Prostate gland (tissue), 2 donors: ENCODE measurements around the gene GDPD4. TPM values are rescaled to one million over a fixed set of nuclear protein-coding genes. Genes with fewer than 3 reads are reported as not detected.

ENCODE experiments used
- DNase-seq: peaks from one replicate; pipeline ENCODE4 v3.0.0-alpha.2; 2019; ENCODE audit warnings: low spot score
- H3K27ac ChIP-seq, 2 donors: fragments of 200-600 bp; sonication (generic); 2 replicates each; pipeline ENCODE4 v1.5.1; 2017 to 2019
- H3K27me3 ChIP-seq: fragments of 200-600 bp; sonication (generic); replicated peaks from 2 replicates; pipeline ENCODE4 v1.5.1; 2019; ENCODE audit not compliant: insufficient read depth
- H3K36me3 ChIP-seq, 2 donors: fragments of 200-600 bp; sonication (generic); 1 replicate in 1 of 2; 2 replicates in 1 of 2; pipeline versions ENCODE4 v1.5.1 to v1.8.1; 2017 to 2019
- H3K4me1 ChIP-seq: fragments of 200-600 bp; sonication (generic); replicated peaks from 2 replicates; pipeline ENCODE4 v1.5.1; 2019
- H3K4me3 ChIP-seq, 2 donors: fragments of 200-600 bp; sonication (generic); 2 replicates each; pipeline ENCODE4 v1.5.1; 2017 to 2019
- H3K9me3 ChIP-seq: fragments of 200-600 bp; sonication (generic); 2 replicates; pipeline ENCODE4 v1.5.1; 2017
- POLR2A ChIP-seq: fragments of 450-650 bp; IDR thresholded peaks from one replicate; pipeline ENCODE4 v1.6.1; 2016; ENCODE audit warnings: antibody characterized with exemption, mild to moderate bottlenecking
- POLR2AphosphoS5 ChIP-seq: sonication (generic); formaldehyde crosslinking; IDR thresholded peaks from one replicate; pipeline ENCODE4 v1.6.1; 2017; ENCODE audit warnings: antibody characterized with exemption
- WGBS: methylation state at CpG from one replicate; pipeline ENCODE4 v1.1.5; 2018; 5-methylcytosine and 5-hydroxymethylcytosine counted together
- intact Hi-C: fragments of 100-400 bp; cut with DNase I; formaldehyde crosslinking; loops from one replicate; pipeline ENCODE4 v1.14.2; 2022
- total RNA-seq, 2 donors: library from RNA; depleted of rRNA; stranded (reverse); fragments of >200 nt; gene quantifications; one replicate each; pipeline ENCODE4 v1.1.0, GENCODE V29; 2016
- TF ChIP-seq, protein P1 (sequence below), 4 experiments: fragments of 200-600 bp in 2 of 4; fragments of 450-650 bp in 2 of 4; sonication (generic) in 2 of 4; IDR thresholded peaks; 1 replicate in 3 of 4; 2 replicates in 1 of 4; pipeline ENCODE4 v1.5.1; 2016 to 2019; ENCODE audit warnings: antibody characterized with exemption in 4 of 4, mild to moderate bottlenecking in 2 of 4, moderate library complexity in 2 of 4

Gene GDPD4
- total RNA-seq, 2 donors from 2014 or later, result 7.4 TPM; not detected in 1

- Histone ChIP-seq H3K27ac (no peak overlapping the region), H3K9me3 (no peaks in the 10 kb centered on the region), H3K36me3 (no peaks in the 10 kb centered on the region), H3K27me3 (no peaks in the 10 kb centered on the region), H3K4me3 (no peak overlapping the region), H3K4me1 (no peaks in the 10 kb centered on the region)
- DNase-seq, result no peak
- intact Hi-C loops, result no loop called here
- peak; percentile 27 for TF ChIP-seq POLR2AphosphoS5
- TF ChIP-seq, protein P1, sequence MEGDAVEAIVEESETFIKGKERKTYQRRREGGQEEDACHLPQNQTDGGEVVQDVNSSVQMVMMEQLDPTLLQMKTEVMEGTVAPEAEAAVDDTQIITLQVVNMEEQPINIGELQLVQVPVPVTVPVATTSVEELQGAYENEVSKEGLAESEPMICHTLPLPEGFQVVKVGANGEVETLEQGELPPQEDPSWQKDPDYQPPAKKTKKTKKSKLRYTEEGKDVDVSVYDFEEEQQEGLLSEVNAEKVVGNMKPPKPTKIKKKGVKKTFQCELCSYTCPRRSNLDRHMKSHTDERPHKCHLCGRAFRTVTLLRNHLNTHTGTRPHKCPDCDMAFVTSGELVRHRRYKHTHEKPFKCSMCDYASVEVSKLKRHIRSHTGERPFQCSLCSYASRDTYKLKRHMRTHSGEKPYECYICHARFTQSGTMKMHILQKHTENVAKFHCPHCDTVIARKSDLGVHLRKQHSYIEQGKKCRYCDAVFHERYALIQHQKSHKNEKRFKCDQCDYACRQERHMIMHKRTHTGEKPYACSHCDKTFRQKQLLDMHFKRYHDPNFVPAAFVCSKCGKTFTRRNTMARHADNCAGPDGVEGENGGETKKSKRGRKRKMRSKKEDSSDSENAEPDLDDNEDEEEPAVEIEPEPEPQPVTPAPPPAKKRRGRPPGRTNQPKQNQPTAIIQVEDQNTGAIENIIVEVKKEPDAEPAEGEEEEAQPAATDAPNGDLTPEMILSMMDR (IDR thresholded peaks at IDR 0.05), result no peak
Measured at GRCh38 chr11:77236901-77237300, 64.6 kb downstream of the GDPD4 start.

GRCh38 chr11:77233011-77233410 is 68.5 kb downstream of the GDPD4 start:
- 91% methylated on average over 3 of the region's 3 CpGs for whole genome bisulfite sequencing
- no peaks in the 10 kb centered on the region for H3K27me3 ChIP-seq
- no peak overlapping the region for H3K4me3 ChIP-seq
- H3K4me1 ChIP-seq, result no peaks in the 10 kb centered on the region
- TF ChIP-seq, protein P1 (IDR thresholded peaks at IDR 0.05), result no peak
- TF ChIP-seq POLR2AphosphoS5 (no peak), POLR2A (no peak)
- H3K36me3 ChIP-seq, result no peaks in the 10 kb centered on the region
- no peak for DNase-seq
- H3K27ac ChIP-seq, result no peak overlapping the region
- H3K9me3 ChIP-seq, result no peaks in the 10 kb centered on the region
- intact Hi-C loops, result no loop called here

DNA sequence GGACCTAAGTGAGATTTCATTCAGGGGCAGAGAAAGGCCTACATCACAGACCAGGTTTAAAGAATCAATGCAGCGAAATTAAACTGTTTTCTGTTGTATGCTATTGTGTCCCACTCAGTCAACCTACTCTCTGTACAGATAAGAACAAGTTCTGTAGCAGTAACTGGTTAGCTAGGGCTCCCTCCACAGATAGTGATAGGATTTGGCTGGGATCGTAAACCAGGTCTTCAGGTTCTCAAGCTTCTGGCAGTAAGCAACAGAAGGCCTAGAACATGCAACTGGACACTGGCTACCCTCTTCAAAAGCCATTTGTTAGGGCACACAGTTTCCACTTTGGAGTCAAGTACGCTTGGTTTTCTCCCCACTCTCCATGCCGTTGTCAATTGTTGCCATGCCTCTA is 69.2 kb downstream of the GDPD4 start:
- WGBS, result 92% methylated on average over 4 of the region's 4 CpGs
- intact Hi-C loops, result no loop called here

DNA sequence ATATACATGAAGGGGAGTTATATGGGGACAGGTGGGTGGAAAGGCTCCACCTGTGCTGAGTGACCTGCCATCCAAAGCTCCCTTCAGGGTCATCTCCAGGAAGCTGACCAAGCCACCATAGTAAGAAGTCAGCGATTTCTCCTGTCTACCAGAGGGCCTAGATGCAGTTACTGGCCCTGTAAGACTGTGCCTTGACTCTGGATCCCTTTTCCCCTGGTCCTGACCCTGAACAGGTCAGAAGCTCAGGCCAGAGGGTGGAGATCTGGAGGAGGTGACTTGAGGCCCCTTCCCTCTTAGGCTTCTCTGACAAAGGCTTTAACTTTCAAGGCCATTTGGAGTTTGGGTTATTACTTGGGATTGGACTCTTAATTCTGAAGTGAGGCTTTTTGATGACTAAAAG is 69.7 kb downstream of the GDPD4 start:
- DNase-seq, result no peak
- Histone ChIP-seq H3K9me3 (no peaks in the 10 kb centered on the region), H3K4me3 (no peak overlapping the region), H3K27ac (no peak overlapping the region), H3K4me1 (no peaks in the 10 kb centered on the region), H3K36me3 (no peaks in the 10 kb centered on the region), H3K27me3 (no peaks in the 10 kb centered on the region)
- intact Hi-C loops, result no loop called here
- WGBS, result 95% methylated on average over 1 of the region's 1 CpG
- TF ChIP-seq, protein P1 (IDR thresholded peaks at IDR 0.05), result no peak
- TF ChIP-seq POLR2A (no peak), POLR2AphosphoS5 (no peak)

More for the DNA sequence above, 69.2 kb downstream of the GDPD4 start:
- no peak overlapping the region for H3K27ac ChIP-seq
- H3K4me3 ChIP-seq, result no peak overlapping the region
- H3K36me3 ChIP-seq, result no peaks in the 10 kb centered on the region
- H3K9me3 ChIP-seq, result no peaks in the 10 kb centered on the region
- H3K4me1 ChIP-seq, result no peaks in the 10 kb centered on the region
- H3K27me3 ChIP-seq, result no peaks in the 10 kb centered on the region
- TF ChIP-seq POLR2AphosphoS5, result no peak
- TF ChIP-seq, protein P1 (IDR thresholded peaks at IDR 0.05), result no peak
- DNase-seq, result no peak

DNA sequence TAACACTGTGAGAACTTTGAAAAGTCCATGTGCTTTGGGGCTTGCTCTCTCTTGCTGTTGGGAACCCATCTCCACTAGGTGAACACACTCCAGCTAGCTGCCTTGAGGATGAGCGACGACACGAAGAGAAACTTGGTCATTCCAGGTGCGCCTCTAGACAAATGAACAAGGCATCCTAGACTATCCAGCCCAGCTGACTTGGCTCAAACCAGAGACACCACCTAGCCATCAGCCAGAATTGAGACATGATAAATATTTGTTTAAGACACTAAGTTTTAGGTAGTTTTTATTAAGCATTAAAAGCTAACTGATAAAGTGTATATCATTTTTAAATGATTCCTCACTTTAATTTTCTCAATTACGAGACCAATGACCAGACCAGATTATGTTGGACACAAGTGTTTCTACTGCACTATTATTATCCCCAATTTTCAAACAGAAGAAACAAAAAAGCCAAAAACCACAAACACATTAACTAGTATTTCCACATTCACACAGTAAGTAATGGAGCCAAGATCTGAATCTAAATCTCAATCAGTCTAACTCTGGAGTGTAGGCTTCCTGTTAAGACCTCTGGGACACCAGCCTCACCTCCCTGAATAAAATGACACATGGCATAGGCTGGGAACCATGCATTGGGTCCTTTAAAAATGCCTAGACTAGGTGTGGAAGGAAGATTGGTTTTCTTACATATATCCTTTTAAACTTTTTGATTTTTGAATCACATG is 70.4 kb downstream of the GDPD4 start:
- H3K4me1 ChIP-seq, result no peaks in the 10 kb centered on the region
- TF ChIP-seq, protein P1 (IDR thresholded peaks at IDR 0.05), result no peak
- TF ChIP-seq POLR2AphosphoS5, result no peak
- TF ChIP-seq POLR2A, result no peak
- H3K36me3 ChIP-seq, result no peaks in the 10 kb centered on the region
- H3K27me3 ChIP-seq, result no peaks in the 10 kb centered on the region
- no peak overlapping the region for H3K4me3 ChIP-seq
- 68% methylated on average over 5 of the region's 5 CpGs for WGBS
- no peak for DNase-seq
- intact Hi-C loops, result no loop called here
- H3K27ac ChIP-seq, result no peak overlapping the region
- no peaks in the 10 kb centered on the region for H3K9me3 ChIP-seq
